ENCODE measurements around the gene VWA3B. TPM values are rescaled to one million over a fixed set of nuclear protein-coding genes. Genes with fewer than 3 reads are reported as not detected.
A peak's percentile ranks its signal among the peaks of the same experiment; 100 is the strongest.

Gene VWA3B
- total RNA-seq, 1 experiment from 2014 or later: not detected

GRCh38 chr2:98252038-98252773 is 165.2 kb downstream of the VWA3B start:
- 0 out of 7 replicates have a peak overlapping the region, but pooled peaks of 1 of the 3 experiments have one; percentile 25 for H3K27ac Mint-ChIP-seq

More at GRCh38 chr2:98252038-98252773, 165.2 kb downstream of the VWA3B start:
- no peaks in the 10 kb centered on the region for H3K4me1 ChIP-seq (ENCODE audit: insufficient read depth, low read length)
- Mint-ChIP-seq H3K27me3 (ENCODE audit: low read depth) (no peaks in the 10 kb centered on the region; the same call in none of the 2 replicates), H3K4me1 (peaks cover 2 to 5% of the 10 kb centered on the region in 2 experiments; a peak in 2 of 4 replicates), H3K9me3 (peaks cover 14 to 15% of the 10 kb centered on the region in 2 experiments), H3K4me3 (no peak overlapping the region), H3K36me3 (ENCODE audit: insufficient read depth in 1 of 3, low read depth in 3 of 3) (peaks cover 2 to 13% (median 9%) of the 10 kb centered on the region in 3 experiments; a peak in 5 of 7 replicates)
- H3K27me3 ChIP-seq (ENCODE audit: insufficient read depth, low read length): no peaks in the 10 kb centered on the region
- H3K79me1 ChIP-seq (ENCODE audit: insufficient read depth, low read depth, low read length, poor library complexity, severe bottlenecking): no peaks in the 10 kb centered on the region
- no peak overlapping the region for H3K14ac ChIP-seq (ENCODE audit: insufficient read depth, low read length)
- H2BK20ac ChIP-seq (ENCODE audit: low read depth, low read length, poor library complexity, severe bottlenecking): no peak overlapping the region
- no peak overlapping the region for H3K18ac ChIP-seq (ENCODE audit: insufficient read length, low read depth, low read length)
- no peak overlapping the region for H2AK5ac ChIP-seq (ENCODE audit: insufficient read length, low read length)
- H3K9ac ChIP-seq (ENCODE audit: extremely low read depth, insufficient read length, low read length): no peak overlapping the region
- H3K56ac ChIP-seq (ENCODE audit: insufficient read length, low read depth, low read length): no peak overlapping the region
- H3K23ac ChIP-seq (ENCODE audit: insufficient read length, low read depth, low read length): no peak overlapping the region
- TF ChIP-seq CTCF (conservative IDR thresholded peaks at IDR 0.05): no peak
- WGBS (ENCODE audit: extremely low coverage, insufficient read length, low lambda C conversion rate): no CpG with 5 or more reads among the region's 14 CpGs
- no peak overlapping the region for H3K4me2 ChIP-seq (ENCODE audit: insufficient read depth, insufficient read length, low read length)
- no peak for DNase-seq
- no peak overlapping the region for H2BK15ac ChIP-seq (ENCODE audit: low read depth, low read length)
- H3K79me2 ChIP-seq (ENCODE audit: insufficient read depth, low read length): no peaks in the 10 kb centered on the region
- no peak overlapping the region for H3T11ph ChIP-seq (ENCODE audit: low read length)
- H3K27ac ChIP-seq (ENCODE audit: insufficient read length, low read depth, low read length): no peak overlapping the region
- no peak overlapping the region for H2AFZ ChIP-seq (ENCODE audit: low read length)
- no peak overlapping the region for H2BK120ac ChIP-seq (ENCODE audit: low read depth, low read length, poor library complexity, severe bottlenecking)
- H3K23me2 ChIP-seq (ENCODE audit: insufficient read length, low read depth, low read length, poor library complexity, severe bottlenecking): no peaks in the 10 kb centered on the region
- no peak overlapping the region for H3K4ac ChIP-seq (ENCODE audit: low read depth, low read length)
- H4K8ac ChIP-seq (replicated peaks; ENCODE audit: insufficient read length, low read depth, low read length): no peak overlapping the region
- H2BK12ac ChIP-seq (ENCODE audit: insufficient read length, low read depth, low read length): no peak overlapping the region
- no peak overlapping the region for H4K91ac ChIP-seq (ENCODE audit: insufficient read length, low read depth, low read length)
- H4K5ac ChIP-seq (ENCODE audit: insufficient read length, low read depth, low read length): no peak overlapping the region
- no peak overlapping the region for H2BK5ac ChIP-seq (ENCODE audit: insufficient read length, low read length)
- H4K20me1 ChIP-seq (ENCODE audit: control insufficient read depth, insufficient read depth, insufficient read length): no peaks in the 10 kb centered on the region
- no peaks in the 10 kb centered on the region for H3K9me3 ChIP-seq (ENCODE audit: control insufficient read depth, low read depth, low read length)
